HG03025 (cell line): ENCODE measurements around the gene EIF2B5.
"Not testable (repeated sequence)": the region's sequence is repeated elsewhere in the genome, so short reads cannot be mapped to it uniquely, and the experiment has no call there.

ENCODE experiments used
- ATAC-seq: cut with Tn5 transposase; IDR thresholded peaks from one replicate; pipeline ENCODE4 v1.9.1; 2021; ENCODE audit warnings: mild to moderate bottlenecking, moderate library complexity; ENCODE audit not compliant: unreplicated experiment, low FRiP score

Gene EIF2B5

DNA sequence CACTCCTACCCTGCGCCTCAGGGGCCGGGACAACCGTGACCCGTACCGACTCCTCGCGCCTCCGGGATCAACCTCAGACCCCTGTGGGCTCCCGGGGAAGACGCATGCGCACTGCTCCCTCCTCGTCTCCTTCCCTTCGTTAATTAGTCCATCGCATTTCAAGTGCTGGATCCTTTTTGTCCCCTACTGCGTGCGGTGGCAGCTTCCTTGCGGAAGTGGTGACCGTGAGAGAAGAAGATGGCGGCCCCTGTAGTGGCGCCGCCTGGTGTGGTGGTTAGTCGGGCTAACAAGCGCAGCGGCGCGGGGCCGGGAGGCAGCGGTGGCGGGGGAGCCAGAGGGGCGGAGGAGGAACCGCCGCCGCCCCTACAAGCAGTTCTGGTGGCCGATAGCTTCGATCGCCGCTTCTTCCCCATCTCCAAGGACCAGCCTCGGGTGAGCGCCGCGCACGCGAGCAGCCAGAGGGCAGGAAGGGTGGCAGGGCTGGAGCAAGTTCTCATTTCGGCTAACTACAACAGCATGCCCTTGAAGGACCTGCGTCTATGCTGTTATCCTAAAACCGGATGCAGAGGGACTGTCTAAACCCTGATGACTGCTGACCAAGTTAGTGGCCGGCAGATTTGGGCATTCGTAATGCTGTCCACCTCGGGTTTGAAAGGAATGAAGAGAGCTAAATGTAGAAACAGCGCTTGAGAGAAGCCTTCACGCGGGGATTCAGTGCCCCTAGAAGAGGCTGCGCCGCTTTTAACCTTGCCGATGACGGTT, at the start of gene EIF2B5:
EIF2B5 (plus strand) TSS at position 210 of the 762 bp plus-strand sequence; CDS start at position 238, 28 bp downstream.
- peak; percentile 88 for ATAC-seq

DNA sequence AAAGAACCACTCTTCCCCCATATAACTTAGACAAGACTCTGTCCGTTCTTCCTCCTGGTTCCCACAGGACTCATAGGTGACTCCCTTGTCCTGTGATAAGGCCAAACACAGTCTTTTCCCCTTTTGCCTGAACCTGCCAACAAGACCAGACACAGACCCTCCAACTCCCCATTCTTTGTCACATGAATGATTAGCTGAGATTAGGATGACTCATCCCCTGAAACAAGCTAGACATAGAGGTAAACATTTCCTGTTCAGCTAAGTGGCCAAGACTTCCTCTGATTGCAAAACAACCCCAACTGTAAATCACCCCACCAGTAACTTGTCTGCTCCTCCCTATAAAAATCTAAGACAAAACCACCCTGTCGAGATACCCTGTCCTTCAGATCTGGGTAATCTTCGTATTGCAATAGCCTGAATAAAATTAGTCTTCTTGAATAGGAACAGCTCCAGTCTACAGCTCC, 49.7 kb upstream of the EIF2B5 start:
- ATAC-seq, result no peak

DNA sequence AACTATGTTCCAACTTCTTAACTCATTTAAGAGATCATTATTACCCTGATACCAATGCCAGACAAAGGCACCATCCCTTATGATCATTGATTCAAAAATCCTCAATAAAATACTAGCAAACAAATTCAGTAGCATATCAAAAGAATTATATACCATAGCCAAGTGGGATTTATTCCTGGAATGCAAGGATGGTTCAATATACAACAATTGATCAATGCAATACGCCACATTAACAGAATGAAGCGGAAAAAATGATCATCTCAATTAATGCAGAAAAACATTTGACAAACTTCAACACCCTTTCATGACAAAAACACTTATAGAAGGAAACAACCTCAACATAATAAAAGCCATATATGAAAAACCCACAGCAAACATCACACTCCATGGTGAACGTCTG, 43.0 kb upstream of the EIF2B5 start:
- no peak for ATAC-seq

DNA sequence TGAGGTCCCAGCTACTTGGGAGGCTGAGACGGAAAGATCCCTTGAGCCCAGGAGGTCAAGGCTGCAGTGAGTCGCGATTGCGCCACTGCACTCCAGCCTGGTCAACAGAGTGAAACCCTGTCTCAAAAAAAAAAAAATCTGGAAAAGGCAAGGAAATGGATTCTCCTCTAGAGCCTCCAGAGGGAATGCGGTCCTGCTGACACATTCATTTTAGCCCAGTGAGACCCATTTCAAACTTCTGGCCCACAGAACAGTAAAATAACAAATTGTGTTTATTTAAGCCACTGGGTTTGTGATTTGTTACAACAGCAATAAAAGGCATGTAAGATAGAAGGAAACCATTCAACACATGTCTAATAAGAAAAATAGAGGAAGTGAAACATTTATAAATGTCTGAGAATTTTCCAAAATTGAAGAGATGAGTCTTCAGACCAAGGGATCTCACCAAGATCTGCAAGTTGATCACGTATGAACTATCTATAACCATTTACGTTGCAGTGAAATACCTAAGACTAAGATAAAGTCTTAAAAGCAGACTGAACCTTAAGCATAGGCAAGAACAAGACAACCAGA, 38.3 kb upstream of the EIF2B5 start, which contains the start of gene HTR3E:
HTR3E (plus strand) TSS at position 254 of the 573 bp plus-strand sequence. CDS start 466 bp downstream, outside the sequence.
- ATAC-seq, result no peak

DNA sequence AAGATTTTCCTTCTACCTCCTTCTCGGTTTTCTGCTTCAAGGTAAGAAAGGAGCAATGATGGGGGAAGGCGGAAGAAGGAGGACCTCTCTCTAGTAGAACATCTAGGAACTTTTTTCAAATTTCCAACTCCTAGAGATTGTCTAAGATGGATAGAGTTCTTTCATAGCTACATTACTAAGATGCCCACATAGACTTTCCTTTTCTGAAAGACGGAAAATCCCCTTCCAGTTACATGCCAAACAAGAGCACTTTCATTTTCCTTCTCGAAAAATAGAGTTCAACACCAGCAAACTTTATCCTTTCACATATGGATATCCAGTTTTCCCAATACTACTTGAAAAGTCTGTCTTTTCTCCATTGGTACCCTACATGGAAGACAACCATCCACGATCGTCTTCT, 37.6 kb upstream of the EIF2B5 start:
- no peak for ATAC-seq

DNA sequence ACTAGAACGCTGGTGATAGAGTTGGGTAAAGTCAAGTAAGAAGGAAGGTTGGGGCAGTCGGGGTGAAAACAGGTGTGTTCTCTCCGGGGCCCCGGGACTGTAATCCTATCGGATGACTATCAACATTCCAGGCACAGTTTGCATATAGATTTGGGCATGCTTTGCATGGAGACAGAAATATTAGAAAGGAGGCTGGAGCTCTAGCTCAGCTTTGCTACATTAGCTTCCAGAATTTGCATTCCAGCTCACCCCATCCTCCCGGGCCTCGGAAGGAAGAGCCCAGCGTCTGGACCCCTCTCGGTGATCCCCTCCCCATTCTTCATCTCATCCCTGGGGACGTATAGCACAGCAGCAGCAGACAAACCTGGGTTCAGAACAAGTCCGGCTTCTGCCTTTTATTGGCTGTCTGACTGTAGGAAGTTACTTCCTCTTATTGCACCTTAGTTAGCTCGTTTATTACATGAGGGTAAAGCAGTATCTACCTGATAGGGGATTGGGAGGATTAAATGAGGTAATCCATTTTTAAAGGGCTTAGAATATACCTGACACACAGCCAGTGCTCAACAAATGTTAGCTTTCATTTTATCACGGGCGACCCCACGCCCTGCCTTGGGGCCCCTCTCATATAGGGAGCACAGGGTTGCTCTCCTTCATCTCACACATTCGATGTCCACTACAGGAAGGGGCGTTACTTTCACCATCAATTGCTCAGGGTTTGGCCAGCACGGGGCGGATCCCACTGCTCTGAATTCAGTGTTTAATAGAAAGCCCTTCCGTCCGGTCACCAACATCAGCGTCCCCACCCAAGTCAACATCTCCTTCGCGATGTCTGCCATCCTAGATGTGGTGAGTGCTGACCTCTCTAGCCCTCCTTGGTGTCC, 35.1 kb upstream of the EIF2B5 start:
- ATAC-seq, result no peak

DNA sequence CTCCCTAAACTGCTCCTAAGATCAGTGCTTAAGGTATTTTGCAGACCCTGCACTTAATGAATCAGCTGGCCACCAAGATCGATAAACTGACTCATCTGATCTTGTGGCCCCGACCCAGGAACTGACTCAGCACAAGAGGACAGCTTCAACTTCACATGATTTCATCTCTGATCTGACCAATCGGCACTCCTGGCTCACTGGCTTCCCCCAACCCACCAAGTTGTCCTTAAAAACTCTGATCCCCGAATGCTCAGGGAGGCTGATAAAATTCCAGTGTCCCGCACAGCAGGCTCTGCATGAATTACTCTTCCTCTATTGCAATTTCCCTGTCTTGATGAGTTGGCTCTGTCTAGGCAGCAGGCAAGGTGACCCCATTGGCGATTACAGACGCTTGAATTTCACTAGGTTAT, 24.8 kb upstream of the EIF2B5 start:
- ATAC-seq, result no peak

DNA sequence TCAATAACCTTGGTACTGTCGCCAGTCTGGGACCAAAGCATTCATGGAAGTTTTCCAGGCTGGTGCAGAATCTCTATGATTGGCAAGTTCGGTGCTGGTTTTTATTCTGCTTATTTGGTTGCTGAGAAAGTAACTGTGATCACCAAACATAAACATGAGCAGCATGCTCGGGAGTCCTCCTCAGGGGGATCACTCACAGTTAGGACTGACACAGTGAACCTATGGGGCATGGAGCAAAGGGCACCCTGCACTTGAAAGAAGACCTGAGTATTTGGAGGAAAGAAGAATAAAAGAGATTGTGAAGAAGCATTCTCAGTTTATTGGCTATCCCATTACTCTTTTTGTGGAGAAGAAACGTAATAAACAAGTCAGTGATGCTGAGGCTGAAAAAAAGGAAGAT, 19.1 kb upstream of the EIF2B5 start:
- no peak for ATAC-seq

DNA sequence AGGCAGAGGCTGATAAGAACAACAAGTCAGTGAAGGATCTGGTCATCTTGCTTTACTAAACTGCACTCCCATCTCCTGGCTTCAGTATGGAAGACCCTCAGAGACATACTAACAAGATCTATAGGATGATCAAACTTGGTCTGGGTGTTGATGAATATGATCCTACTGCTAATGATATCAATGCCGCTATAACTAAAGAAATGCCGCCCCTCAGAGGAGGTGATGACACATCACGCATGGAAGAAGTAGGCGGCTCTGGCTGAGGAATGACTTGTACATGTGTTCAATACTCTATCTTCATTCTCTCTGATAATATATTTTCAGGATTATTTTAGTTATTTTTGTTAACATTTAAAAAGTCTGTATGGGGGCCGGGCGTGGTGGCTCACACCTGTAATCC, 17.5 kb upstream of the EIF2B5 start:
- no peak for ATAC-seq

DNA sequence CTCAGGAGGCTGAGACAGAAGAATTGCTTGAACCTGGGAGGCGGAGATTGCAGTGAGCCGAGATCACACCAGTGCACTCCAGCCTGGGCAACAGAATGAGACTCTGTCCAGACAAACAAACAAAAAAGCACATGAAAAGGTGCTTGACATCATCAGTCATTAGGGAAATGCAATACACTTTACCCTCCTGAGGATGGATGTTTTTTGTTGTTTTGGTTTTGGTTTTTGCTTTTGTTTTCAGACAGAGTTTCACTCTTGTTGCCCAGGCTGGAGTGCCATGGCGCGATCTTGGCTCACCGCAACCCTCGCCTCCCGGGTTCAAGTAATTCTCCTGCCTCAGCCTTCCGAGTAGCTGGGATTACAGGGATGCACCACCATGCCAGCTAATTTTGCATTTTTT, 14.1 kb upstream of the EIF2B5 start:
- ATAC-seq, result not testable (repeated sequence)

DNA sequence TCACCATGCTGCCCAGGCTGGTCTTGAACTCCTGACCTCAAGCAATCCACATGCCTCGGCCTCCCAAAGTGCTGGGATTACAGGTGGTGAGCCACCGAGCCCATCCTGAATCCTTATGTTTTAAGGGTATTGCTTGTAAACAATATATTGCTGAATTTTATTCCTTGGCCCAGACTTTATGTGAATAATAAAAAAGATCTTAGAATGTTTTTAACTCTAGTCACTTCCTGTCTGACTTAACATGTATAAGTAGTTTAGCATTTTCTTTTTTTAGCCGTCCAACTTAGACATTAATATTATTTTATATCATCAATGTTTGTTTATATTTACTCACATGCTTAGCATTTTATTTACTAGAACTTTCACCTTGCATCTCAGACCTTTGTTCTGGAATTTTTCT, 9.2 kb upstream of the EIF2B5 start:
- ATAC-seq, result no peak

DNA sequence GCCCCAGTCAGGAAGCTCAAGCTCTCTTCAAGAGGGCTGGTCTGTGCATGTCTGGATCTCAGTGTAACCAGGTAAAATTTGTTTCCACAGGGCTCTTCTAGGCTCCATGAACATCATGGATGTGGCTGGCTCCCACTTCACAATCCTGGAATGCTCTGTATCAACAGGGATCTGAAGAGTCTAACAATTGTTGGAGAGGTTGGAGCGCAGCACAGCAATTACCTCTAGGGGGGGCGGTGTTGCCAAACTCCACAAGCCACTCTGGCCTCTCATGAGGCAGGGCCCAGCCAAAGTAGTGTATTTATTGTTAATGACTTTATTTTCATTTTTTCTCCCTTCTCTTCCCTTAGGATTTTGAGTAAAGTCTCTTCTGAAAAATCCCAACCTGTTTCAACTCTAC, 6.1 kb upstream of the EIF2B5 start:
- no peak for ATAC-seq

DNA sequence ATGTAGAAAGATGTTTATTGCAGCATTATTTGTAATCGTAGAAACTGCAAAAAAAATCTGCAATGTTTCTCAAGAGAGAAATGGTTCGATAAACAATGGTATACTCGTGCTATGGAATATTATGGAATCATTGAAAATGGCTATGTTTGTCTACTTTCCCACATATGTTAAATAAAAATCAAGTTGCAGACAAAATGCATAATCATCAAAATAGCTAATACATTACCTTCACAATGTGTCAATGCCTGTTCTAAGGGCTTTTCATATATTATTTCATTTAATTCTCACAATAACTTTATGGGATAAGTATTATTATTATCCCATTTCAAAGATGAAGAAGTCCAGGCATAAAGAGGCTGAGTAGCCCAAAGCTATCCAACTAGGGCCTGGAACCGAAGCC, 2.2 kb upstream of the EIF2B5 start:
- no peak for ATAC-seq

DNA sequence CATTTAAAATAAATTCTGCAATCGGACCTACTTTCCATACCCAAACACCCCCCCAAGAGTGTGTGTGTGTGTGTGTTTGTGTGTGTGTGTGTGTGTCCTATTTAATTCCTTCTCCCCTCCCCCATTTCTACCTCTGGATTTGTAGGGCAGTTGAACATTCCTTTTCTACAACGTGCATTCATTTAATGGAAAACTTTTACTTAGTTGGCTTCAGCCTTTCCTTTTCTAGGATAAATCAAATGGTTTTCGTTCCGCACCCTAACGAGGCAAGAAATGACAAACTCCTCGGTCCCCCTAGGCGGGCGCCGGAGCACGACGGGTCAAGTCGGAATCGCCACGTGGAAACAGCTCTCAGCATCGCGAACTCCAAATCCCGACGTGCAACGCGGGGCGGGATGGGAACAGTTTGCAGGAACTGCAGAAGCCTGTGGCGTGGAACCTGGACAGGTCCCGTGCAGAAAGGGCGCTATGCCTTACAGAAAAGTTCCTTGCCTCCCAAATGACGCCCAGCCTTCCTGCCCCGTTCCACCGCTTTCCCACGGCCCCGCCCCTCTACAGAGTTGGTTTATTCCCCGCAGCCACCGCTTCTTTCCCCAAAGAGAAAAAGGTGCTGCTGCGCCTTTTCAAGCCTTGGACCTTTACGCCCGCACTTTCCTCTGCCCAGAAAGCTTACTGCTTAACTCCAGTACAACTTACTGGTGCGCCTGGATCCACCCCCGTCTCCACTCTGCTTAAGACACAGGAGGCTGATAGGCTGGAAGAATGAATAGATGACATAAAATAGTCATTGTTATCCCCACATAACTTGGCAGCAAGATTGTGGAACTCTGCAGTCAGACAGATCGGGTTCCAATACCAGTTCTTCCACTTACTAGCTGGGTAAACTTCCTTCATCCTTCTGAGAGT, 1.1 kb upstream of the EIF2B5 start:
- peak; percentile 4 for ATAC-seq

DNA sequence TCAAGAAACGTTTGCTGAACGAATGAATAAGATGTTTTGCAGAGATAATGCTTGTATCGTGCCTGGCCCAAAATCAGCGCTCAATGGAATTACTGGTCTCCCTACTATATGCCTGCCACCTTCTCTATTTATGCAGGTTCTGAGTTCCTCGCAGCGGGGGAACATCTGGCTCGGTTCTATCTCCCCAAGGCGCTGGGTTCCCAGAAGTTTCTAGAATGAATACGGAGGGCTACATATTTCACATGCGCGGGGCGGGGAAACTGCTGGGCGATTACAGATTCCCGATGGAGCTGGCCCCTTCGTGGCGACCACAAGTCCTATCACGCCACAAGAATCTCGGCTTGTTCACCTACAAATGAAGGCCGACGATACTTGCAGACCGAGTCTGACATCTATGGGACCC, 411 bp upstream of the EIF2B5 start:
- ATAC-seq, result peak; percentile 22

DNA sequence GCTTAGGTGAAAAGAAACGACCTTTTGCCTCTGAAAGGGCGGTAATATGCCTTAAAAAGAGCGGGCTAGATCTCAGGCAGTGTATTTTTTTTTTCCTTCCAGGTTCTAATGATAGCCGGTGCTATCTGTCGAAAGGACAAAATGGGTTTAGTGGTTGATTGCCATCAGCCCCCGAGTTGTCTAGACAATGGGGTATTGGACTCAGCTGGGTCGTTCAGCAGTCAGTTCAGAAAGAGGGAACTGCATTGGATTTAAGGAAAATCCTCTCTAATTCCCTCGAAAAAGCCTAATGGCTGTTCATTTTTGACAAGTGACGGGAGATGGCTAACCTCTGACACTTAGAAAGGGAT, 728 bp downstream of the EIF2B5 start:
- no peak for ATAC-seq

DNA sequence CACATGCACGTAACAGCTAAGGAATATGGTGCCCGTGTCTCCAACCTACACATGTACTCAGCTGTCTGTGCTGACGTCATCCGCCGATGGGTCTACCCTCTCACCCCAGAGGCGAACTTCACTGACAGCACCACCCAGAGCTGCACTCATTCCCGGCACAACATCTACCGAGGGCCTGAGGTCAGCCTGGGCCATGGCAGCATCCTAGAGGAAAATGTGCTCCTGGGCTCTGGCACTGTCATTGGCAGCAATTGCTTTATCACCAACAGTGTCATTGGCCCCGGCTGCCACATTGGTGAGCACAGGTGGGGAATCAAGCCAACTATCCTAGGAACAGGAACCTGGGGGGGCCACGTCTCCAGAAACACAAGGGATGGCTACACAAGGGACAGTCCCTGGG, 5.3 kb downstream of the EIF2B5 start:
- no peak for ATAC-seq

DNA sequence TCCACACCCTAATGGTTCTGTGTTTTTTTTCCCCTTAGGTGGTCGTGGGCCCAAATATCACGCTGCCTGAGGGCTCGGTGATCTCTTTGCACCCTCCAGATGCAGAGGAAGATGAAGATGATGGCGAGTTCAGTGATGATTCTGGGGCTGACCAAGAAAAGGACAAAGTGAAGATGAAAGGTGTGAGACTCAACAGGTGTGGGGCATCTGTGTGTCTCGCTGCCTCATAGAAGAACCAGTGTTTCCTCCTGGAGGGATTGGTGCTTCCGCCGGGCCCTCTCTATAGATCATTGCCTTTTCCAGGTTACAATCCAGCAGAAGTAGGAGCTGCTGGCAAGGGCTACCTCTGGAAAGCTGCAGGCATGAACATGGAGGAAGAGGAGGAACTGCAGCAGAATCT, 7.0 kb downstream of the EIF2B5 start:
- ATAC-seq, result no peak

DNA sequence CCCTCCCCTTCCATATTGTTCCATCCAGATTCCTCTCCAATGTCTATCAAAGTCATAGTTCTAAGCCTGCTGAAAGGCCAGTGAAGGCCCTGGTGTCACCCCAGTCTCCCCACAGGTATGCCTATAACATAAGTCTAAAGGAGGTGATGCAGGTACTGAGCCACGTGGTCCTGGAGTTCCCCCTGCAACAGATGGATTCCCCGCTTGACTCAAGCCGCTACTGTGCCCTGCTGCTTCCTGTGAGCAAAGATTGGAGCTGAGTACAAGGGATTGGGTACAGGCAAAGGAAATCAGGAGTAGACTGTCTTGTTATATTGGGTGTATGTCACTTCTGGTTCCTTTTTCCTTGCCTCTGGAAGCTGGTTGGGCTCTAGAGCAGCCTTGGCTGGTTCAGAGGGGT, 8.2 kb downstream of the EIF2B5 start:
- ATAC-seq, result no peak

DNA sequence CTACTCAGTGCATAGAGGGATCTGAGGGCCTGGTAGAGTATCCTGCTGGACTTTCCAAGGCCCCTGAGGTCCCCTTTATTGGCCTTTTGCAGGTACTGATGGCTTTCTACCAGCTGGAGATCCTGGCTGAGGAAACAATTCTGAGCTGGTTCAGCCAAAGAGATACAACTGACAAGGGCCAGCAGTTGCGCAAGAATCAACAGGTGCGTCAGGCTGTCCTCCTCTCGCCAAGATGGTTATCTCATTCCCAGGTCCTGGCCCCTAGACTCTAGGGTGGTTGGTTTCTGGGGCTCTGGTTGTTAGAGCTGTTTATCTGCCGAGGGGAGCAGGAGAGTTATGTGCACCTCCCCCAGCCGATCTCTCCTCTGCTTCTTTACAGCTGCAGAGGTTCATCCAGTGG, 9.3 kb downstream of the EIF2B5 start:
- no peak for ATAC-seq
